Endothelial cell of umbilical vein (primary cell): ENCODE data around the gene ARHGEF17. TPM values are rescaled to one million over a fixed set of nuclear protein-coding genes. Genes with fewer than 3 reads are reported as not detected.

Experiments
- BruUV-seq: library from RNA; stranded (reverse); fragments of 400-500 nt; replicated peaks from 2 replicates; lab custom pipeline; 2021; lab: Mats Ljungman, UMichigan
- CTCF ChIA-PET: fragments of 300-600, 350-600 bp; sonication (Branson Sonifier 250); formaldehyde crosslinking; loops from one replicate; lab custom pipeline; 2021; ENCODE audit warnings: antibody characterized with exemption, inconsistent platforms; lab: Charles Lee
- POLR2A ChIA-PET: fragments of 300-600, 350-600 bp; sonication (Branson Sonifier 250); formaldehyde crosslinking; loops from one replicate; lab custom pipeline; 2021; ENCODE audit warnings: antibody characterized with exemption, inconsistent platforms; lab: Charles Lee
- DNase-seq: peaks from one replicate; pipeline ENCODE4 v3.0.0-alpha.2; 2011; ENCODE audit warnings: low read depth, low spot score
- FAIRE-seq: peaks from 2 replicates; lab custom pipeline; 2011; peaks lifted over from hg19 to GRCh38; lab: Jason Lieb, UNC
- H2AFZ ChIP-seq: 2 replicates; pipeline ENCODE4 v1.6.0; 2012; ENCODE audit warnings: low read depth, low read length, control low read depth, inconsistent platforms
- H3K27ac ChIP-seq: 2 replicates; pipeline ENCODE4 v1.5.1; 2011; ENCODE audit warnings: low read depth, mild to moderate bottlenecking, control low read depth, low read length, moderate library complexity; ENCODE audit not compliant: insufficient read depth
- H3K27me3 ChIP-seq, 2 experiments: 2 replicates each; pipeline versions ENCODE4 v1.6.0 to v1.6.1; 2011; ENCODE audit warnings: low read length in 2 of 2, mixed read lengths in 1 of 2; ENCODE audit not compliant: control insufficient read depth in 2 of 2, insufficient read depth in 2 of 2
- H3K36me3 ChIP-seq, 2 experiments: 2 replicates in 1 of 2; 3 replicates in 1 of 2; pipeline ENCODE4 v1.5.1; 2011; ENCODE audit warnings: low read length in 2 of 2, mild to moderate bottlenecking in 1 of 2, moderate library complexity in 1 of 2; ENCODE audit not compliant: control insufficient read depth in 2 of 2, insufficient read depth in 2 of 2; ENCODE audit errors: extremely low read depth in 1 of 2
- H3K4me1 ChIP-seq: 3 replicates; pipeline ENCODE4 v1.5.1; 2011; ENCODE audit warnings: mild to moderate bottlenecking, low read length; ENCODE audit not compliant: control insufficient read depth, insufficient read depth; ENCODE audit errors: extremely low read depth
- H3K4me2 ChIP-seq: 2 replicates; pipeline ENCODE4 v1.6.1; 2011; ENCODE audit warnings: low read length, control low read depth, mixed read lengths; ENCODE audit not compliant: insufficient read depth
- H3K4me3 ChIP-seq, 3 experiments: fragments of 200-600 bp in 1 of 3; sonication (generic), shearing (Covaris generic) in 1 of 3; replicated peaks in 1 of 3; 2 replicates each; pipeline ENCODE4 v1.5.1; 2011 to 2016; ENCODE audit warnings: control low read depth in 3 of 3, low read length in 3 of 3, mild to moderate bottlenecking in 2 of 3, inconsistent platforms in 1 of 3, low read depth in 1 of 3, moderate library complexity in 1 of 3; ENCODE audit not compliant: insufficient read depth in 1 of 3
- H3K79me2 ChIP-seq: 2 replicates; pipeline ENCODE4 v1.6.0; 2012; ENCODE audit warnings: low read length, inconsistent platforms; ENCODE audit not compliant: control insufficient read depth, insufficient read depth
- H3K9ac ChIP-seq: replicated peaks from 2 replicates; pipeline ENCODE3; 2011; ENCODE audit warnings: low read length, control low read depth; ENCODE audit not compliant: insufficient read depth; ENCODE audit errors: extremely low read depth
- H3K9me1 ChIP-seq: replicated peaks from 3 replicates; pipeline ENCODE4 v1.6.0; 2011; ENCODE audit warnings: mild to moderate bottlenecking, low read length; ENCODE audit not compliant: control insufficient read depth, insufficient read depth; ENCODE audit errors: extremely low read depth
- H3K9me3 ChIP-seq: replicated peaks from 2 replicates; pipeline ENCODE4 v1.5.1; 2012; ENCODE audit warnings: low read length, inconsistent platforms; ENCODE audit not compliant: control insufficient read depth, insufficient read depth
- H4K20me1 ChIP-seq: replicated peaks from 2 replicates; pipeline ENCODE3; 2011; ENCODE audit warnings: mild to moderate bottlenecking, low read length; ENCODE audit not compliant: control insufficient read depth, insufficient read depth; ENCODE audit errors: extremely low read depth
- EZH2 ChIP-seq: IDR thresholded peaks from 2 replicates; pipeline ENCODE4 v1.6.1; 2012; ENCODE audit warnings: borderline replicate concordance, low read depth, mild to moderate bottlenecking, moderate library complexity, low read length, inconsistent platforms; ENCODE audit not compliant: severe bottlenecking
- FOS ChIP-seq: IDR thresholded peaks from 2 replicates; pipeline ENCODE4 v1.6.1; 2011; ENCODE audit warnings: mild to moderate bottlenecking, low read length, moderate library complexity, borderline replicate concordance; ENCODE audit not compliant: insufficient read depth
- GATA2 ChIP-seq: IDR thresholded peaks from 2 replicates; pipeline ENCODE4 v1.7.0; 2011; ENCODE audit warnings: low read depth, mild to moderate bottlenecking, moderate library complexity, mixed read lengths, low read length; ENCODE audit not compliant: insufficient read length, insufficient read depth
- JUN ChIP-seq: IDR thresholded peaks from 2 replicates; pipeline ENCODE4 v1.6.1; 2011; ENCODE audit warnings: borderline replicate concordance, low read depth; ENCODE audit not compliant: insufficient read length, insufficient read depth
- MYC ChIP-seq: IDR thresholded peaks from one replicate; pipeline ENCODE4 v1.6.1; 2011; ENCODE audit warnings: mild to moderate bottlenecking, low read depth, low read length
- POLR2A ChIP-seq: IDR thresholded peaks from 2 replicates; pipeline ENCODE4 v1.6.1; 2012; ENCODE audit warnings: low read depth, mild to moderate bottlenecking, control low read depth, low read length
- POLR2AphosphoS5 ChIP-seq: IDR thresholded peaks from 2 replicates; pipeline ENCODE4 v1.6.1; 2012; ENCODE audit warnings: low read depth, mild to moderate bottlenecking, control low read depth, low read length, moderate library complexity; ENCODE audit not compliant: insufficient read depth
- dilution Hi-C: fragments of 300-500 bp; cut with MboI; formaldehyde crosslinking; loops from one replicate; pipeline ENCODE4 v1.15.0; 2019; ENCODE audit warnings: low sequenced_read_pairs; ENCODE audit not compliant: extremely low pct_ligation_motif_present
- intact Hi-C: fragments of 100-400 bp; cut with micrococcal nuclease; formaldehyde crosslinking; loops from one replicate; pipeline ENCODE4 v1.10.0; 2022
- polyA plus RNA-seq, 4 experiments: library from polyadenylated mRNA; depleted of rRNA in 3 of 4; stranded (reverse) in 3 of 4; unstranded in 1 of 4; fragments of >200 nt; gene quantifications; 2 replicates each; pipeline versions ENCODE4 v1.2.1 to v1.2.3, GENCODE V29; 2011 to 2012; ENCODE audit warnings: missing spikeins in 1 of 4
- total RNA-seq: library from RNA; stranded (reverse); gene quantifications from 2 replicates; pipeline ENCODE4 v1.2.3, GENCODE V29; 2021
- TF ChIP-seq, protein P1 (sequence below), 2 donors: IDR thresholded peaks; 1 replicate in 1 of 2; 2 replicates in 1 of 2; pipeline ENCODE4 v1.5.1; 2011; ENCODE audit warnings: low read length in 2 of 2, mild to moderate bottlenecking in 2 of 2, moderate library complexity in 2 of 2, control low read depth in 1 of 2, inconsistent platforms in 1 of 2, low read depth in 1 of 2; ENCODE audit not compliant: insufficient read depth in 1 of 2; ENCODE audit errors: extremely low read depth in 1 of 2
- TF ChIP-seq, protein P2 (sequence below): IDR thresholded peaks from 2 replicates; pipeline ENCODE4 v1.6.1; 2011; ENCODE audit not compliant: insufficient read depth, insufficient read length

The ARHGEF17 gene
- total and polyA plus RNA-seq, 2 donors (not counting 3 experiments of a cell fraction or from before 2014, with no cell fraction given) = 74.9 to 89.9 TPM

DNA sequence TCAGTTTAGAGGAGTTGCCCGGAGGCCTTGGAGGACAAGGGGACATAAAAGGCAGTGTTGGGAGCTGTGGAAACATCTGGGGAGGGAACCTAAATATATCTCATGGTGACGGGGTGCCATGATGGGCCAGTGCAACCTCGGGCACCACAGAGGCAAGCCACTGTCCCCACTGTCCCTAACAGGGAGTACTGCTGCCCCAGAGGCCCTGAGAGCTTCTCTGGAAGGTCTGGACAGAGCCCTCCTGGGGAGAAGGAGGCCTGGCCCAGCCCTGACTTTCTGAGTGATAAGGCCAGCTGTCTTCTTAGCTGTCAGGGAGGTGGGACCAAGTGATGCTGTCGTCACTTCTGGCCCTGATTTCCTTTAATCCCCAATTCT, 41.4 kb upstream of the ARHGEF17 start:
- H3K79me2 ChIP-seq = no peaks in the 10 kb centered on the region
- FAIRE-seq (no peak), DNase-seq (no peak)
- no peaks in the 10 kb centered on the region for H3K9me1 ChIP-seq
- no peaks in the 10 kb centered on the region for H3K4me1 ChIP-seq
- H3K27me3 ChIP-seq = peaks cover 24 to 25% of the 10 kb centered on the region in 2 experiments
- H3K27ac ChIP-seq = no peak overlapping the region
- H3K4me2 ChIP-seq = no peak overlapping the region
- intact Hi-C loops (no loop called here), dilution Hi-C loops (no loop called here)
- no peaks in the 10 kb centered on the region for H3K9me3 ChIP-seq
- no peaks in the 10 kb centered on the region for H4K20me1 ChIP-seq
- H2AFZ ChIP-seq = no peak overlapping the region
- TF ChIP-seq EZH2 = no peak
- TF ChIP-seq GATA2 = no peak
- TF ChIP-seq, protein P1, sequence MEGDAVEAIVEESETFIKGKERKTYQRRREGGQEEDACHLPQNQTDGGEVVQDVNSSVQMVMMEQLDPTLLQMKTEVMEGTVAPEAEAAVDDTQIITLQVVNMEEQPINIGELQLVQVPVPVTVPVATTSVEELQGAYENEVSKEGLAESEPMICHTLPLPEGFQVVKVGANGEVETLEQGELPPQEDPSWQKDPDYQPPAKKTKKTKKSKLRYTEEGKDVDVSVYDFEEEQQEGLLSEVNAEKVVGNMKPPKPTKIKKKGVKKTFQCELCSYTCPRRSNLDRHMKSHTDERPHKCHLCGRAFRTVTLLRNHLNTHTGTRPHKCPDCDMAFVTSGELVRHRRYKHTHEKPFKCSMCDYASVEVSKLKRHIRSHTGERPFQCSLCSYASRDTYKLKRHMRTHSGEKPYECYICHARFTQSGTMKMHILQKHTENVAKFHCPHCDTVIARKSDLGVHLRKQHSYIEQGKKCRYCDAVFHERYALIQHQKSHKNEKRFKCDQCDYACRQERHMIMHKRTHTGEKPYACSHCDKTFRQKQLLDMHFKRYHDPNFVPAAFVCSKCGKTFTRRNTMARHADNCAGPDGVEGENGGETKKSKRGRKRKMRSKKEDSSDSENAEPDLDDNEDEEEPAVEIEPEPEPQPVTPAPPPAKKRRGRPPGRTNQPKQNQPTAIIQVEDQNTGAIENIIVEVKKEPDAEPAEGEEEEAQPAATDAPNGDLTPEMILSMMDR (IDR thresholded peaks at IDR 0.05; ENCODE audit: extremely low read depth in 1 of 2, insufficient read depth in 1 of 2, low read depth in 1 of 2, low read length in 2 of 2) = no peak
- TF ChIP-seq POLR2A = no peak
- no peak for TF ChIP-seq POLR2AphosphoS5
- TF ChIP-seq JUN = no peak
- no peak for TF ChIP-seq MYC
- TF ChIP-seq FOS = no peak
- TF ChIP-seq, protein P2, sequence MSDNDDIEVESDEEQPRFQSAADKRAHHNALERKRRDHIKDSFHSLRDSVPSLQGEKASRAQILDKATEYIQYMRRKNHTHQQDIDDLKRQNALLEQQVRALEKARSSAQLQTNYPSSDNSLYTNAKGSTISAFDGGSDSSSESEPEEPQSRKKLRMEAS = no peak
- H3K9ac ChIP-seq = no peak overlapping the region
- ChIA-PET CTCF (interaction anchor here (1.1 kb wide), 1 partner anchor 19 kb away, joined by 4 read pairs; no protein-coding TSS in a partner anchor), POLR2A (no interaction called here)
- BruUV-seq = no TSS peak
- no peak overlapping the region for H3K4me3 ChIP-seq
- no peaks in the 10 kb centered on the region for H3K36me3 ChIP-seq
